ENCODE results near the gene ELP1.
A peak's percentile ranks its signal among the peaks of the same experiment; 100 is the strongest.

Gene ELP1

GRCh38 chr9:108877524-108877923 is 56.4 kb downstream of the ELP1 start:
- DNase-seq: no peak

GRCh38 chr9:108876425-108876824 is 57.5 kb downstream of the ELP1 start:
- DNase-seq: no peak

DNA sequence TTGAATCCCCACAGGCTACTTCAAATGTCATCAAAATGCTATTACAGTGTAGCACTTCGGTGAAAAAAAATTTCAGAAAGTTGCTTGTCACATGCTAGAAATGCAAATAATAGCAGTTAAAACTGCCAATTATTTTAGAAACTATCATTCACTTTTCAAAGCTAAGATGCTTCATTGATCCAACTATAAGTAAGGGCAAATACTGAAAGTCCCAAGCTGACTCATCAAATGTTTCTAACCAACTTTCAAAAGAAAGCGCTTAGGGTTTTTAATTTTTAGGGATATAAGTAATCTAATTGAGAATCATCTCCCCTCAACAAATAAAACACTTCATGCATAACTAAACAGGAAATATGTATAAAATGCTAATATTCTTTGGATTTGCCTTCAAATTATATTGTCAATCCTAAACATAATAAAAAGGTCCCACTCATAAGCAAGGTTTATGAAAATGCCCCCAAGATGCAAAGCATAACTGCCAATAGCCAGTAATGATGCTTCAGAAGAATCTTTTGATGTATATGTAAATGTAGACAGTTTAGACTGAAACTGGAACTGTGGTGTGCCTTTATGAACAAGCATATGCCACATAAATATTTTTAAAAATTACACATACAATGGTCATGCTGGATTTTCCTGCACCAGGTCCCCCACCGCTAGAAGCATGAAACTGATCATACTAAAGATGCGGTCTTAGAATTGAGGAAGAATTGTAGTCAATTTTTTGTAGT is 59.7 kb downstream of the ELP1 start:
- no peak for DNase-seq

DNA sequence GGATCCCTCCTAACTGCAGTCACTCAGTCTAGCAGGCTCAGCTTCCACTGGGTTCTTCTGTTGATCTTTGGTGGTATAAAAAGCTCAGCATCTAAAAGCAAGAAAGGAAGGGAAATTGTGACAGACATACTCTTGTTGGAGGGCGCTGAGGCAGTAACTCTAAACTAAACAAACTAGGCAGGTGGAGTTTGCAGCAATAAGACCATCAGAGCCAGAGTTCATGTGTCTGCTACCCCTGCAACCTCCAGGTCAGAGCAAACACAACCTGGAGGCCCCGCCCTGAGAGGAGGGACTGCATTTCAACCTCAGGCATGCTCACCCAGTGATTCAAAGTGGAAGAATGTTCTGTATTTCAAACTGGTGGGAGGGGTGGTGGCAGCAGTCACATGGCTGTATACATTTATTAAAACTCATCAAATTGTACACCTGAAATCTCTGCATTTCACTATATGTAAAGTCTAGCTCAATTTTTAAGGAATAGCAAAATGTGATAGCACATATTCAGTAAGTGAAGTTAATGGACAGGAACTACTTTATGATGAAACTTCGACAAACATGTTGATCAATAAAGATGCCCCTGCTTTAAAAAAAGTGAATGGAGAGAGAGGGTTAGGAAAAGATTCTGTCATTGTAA is 64.7 kb downstream of the ELP1 start:
- peak in 1 of 2 experiments; percentile 0 for DNase-seq

DNA sequence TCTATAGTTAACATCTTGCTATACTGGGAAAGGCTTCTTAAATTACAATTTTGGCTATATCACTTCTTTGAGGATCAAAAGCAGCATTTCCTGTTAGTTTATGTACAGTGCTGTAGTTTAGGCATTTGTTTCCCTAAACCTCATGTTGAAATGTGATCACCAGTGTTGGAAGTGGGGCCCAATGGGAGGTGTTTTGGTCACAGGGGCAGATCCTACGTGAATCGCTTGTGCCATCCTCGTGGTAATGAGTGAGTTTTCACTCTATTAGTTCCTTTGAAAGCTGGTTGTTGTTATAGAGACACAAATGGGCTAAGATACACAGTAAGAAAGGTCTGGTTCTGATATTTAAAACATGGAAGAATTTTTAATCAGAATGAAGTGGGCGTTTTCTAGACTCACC is 66.1 kb downstream of the ELP1 start:
- no peak for DNase-seq

DNA sequence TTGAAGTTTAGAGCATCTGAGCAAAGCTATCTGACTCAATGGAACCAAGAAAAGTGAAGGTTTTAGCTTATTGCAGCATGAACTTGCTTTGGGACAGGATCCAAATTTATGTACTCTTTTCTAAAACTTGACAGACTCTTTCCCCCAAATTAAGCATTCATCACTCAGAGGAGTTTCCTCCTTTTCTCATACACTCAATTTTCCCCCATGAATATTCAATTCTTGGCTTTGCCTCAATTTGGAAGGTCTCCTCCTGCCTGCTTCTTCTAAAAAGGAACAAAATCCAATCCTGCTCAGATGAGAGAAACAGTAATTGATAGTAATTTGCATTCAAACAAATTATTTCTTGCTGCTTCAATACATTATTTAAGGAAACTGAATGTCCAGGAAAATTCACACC is 66.8 kb downstream of the ELP1 start:
- no peak for DNase-seq

DNA sequence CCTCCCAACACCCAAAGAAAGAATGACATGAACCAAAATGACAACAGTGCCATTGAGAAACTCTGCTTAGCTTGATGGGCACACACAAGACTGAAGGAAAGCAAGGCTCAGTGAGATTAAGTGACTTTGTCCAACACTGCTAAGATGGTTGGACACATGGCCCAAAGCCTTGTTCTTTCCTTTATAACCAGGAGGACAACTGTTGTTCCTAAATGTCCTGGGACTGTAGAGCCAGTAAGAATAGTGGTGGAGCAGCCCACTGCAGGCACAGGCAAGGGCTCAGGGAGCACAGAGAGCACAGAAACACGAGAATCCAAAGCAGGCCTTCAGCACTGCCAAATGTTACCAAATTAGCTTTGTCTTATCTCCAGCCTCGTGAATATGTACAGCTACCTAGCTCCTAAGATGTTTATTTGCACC is 67.9 kb downstream of the ELP1 start:
- no peak for DNase-seq

- no peak for DNase-seq
Measured at GRCh38 chr9:108865037-108865436, 68.9 kb downstream of the ELP1 start.

- DNase-seq: no peak
Measured at GRCh38 chr9:108864446-108864845, 69.5 kb downstream of the ELP1 start.

DNA sequence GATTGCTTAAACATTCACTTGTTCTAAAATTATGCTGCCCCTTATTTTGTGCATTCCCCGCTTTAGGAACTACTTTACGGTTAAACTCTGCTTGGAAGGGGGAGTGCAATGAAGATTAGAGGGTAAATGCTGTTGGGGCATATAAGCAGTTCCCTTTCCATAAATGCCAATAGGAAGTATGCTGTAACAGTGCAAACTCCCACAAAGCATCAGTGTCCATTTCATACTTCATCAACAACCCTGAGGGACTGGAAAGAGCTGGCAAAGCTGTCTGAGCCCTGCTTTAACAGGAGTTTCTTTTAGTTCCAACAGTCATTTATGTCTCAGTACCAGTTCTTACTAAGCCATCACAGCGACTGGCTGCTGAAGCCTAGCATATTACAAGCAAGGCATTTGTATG is 70.0 kb downstream of the ELP1 start:
- no peak for DNase-seq

DNA sequence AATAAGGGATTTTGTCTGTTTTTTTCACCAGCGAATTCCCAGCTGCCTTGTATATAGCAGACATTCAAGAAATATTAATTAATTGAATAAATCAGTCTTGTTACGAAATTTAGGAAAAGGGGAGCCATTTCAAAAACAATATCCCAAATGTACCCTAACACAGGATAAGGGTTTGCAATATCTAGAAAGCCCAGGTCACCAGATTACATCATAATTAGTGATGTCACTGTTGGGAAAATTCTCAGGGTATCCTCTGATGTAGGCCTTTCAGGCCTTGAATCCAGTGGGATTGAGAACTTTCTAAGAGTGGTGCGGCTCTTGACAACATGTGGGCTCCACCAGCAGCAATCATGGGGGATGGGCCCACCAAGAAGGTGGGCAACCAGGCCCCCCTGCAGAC is 71.9 kb downstream of the ELP1 start, which contains the start of gene ACTL7A:
Gene ACTL7A, plus strand, starts transcription at position 270 of the 400 bp plus-strand sequence. Its CDS starts 57 bp downstream, at position 327.
- no peak for DNase-seq

DNA sequence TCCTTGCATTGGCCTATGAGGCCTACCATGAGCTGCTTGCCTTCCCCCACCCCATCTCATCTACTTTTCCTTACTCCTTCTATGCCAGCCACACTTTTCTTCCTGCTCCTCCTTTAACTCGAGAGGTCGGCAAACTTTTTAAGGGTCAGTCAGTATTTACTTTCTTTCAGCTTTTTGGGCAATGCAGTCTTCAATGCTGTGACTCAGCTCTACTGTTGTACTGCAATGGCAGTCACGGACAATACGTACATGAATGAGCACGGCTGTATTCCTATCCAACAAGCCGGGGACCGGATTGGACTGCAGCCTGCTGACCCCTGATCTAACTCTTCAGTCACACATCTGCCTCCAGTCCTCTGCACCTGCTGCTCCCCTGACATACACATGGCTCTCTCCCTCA is 72.5 kb downstream of the ELP1 start:
- no peak for DNase-seq

DNA sequence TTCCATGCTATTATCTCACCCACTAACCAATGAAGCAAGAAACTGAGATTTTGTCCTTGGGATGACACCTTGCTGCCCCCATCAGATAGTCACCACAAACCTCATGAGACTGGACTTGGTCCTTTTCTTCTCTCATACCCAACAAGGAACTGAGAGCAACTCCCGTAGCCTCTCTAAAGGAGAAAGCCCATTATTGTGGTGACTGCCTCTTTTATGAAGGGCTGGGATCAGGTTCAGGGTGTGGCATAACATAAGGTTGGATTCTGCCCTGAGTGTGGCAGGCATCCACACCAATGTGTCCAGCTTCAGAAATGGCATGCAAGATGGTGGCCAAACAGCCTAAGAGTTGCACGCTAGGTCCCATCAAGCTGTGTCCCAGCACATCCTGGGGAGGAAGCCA is 73.2 kb downstream of the ELP1 start:
- DNase-seq: no peak

DNA sequence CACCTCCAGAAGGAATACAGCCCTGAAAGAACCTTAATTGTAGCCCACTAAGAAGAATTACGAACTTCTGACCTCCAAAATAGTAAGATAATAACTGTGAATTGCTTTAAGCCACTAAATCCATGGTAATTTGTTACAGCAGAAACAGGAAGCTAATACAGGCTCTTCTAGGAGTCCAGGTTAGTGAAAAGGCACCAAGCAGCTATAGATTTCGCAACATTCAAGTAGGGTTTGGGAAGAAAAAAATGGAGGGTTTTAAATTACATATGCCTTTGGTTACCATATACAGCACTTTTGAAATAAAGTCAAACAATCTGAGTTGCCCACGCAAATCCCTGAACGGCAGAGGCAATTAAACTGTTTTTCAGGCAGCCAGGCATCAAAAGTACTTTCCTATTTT is 73.6 kb downstream of the ELP1 start:
- DNase-seq: no peak

GRCh38 chr9:108859459-108860114 is 74.3 kb downstream of the ELP1 start:
- no peak for DNase-seq

DNA sequence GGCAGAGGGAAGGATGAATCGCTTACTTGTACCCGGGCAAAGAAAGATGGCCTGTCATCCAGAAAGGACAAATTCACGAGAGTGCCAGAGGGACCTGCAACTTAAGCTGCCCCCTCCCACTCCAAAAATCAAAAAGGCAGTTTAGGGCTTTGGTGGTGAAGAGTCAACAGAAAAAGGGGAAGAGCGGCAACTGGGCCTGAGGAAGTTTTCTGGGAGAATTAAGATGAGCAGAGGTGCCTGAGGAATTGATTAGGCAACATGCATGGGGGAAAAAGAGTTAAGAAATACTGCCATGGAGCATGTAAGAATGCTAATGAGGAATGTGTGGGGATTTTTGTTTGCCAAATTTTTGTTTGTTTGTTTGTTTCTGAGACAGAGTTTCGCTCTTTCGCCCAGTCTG is 76.4 kb downstream of the ELP1 start:
- no peak for DNase-seq

- no peak for DNase-seq
Measured at GRCh38 chr9:108855888-108856287, 78.0 kb downstream of the ELP1 start, which contains the start of gene ACTL7B. Gene ACTL7B (minus strand): TSS chr9:108855986. CDS start chr9:108855930, 56 bp downstream.

DNA sequence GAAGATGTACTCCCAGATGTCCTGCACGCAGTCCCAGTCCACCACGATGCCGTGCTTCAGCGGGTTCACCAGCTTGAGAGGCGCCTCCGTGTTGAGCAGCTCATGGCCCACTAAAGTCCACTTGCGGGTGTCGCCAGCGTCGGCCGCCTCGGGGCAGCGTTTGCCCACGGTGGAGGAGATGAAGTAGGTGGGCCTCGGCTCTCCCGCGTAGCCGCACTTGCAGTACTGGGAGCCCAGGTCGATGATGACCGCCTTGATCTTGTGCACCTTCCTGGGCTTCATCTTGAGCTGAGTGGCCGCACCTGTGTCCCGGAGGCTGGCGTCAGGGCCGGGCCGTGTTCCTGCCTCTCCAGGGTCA is 78.4 kb downstream of the ELP1 start:
- no peak for DNase-seq

GRCh38 chr9:108854641-108855528 is 79.0 kb downstream of the ELP1 start:
- no peak for DNase-seq

GRCh38 chr9:108854094-108854493 is 79.8 kb downstream of the ELP1 start:
- DNase-seq: no peak

DNA sequence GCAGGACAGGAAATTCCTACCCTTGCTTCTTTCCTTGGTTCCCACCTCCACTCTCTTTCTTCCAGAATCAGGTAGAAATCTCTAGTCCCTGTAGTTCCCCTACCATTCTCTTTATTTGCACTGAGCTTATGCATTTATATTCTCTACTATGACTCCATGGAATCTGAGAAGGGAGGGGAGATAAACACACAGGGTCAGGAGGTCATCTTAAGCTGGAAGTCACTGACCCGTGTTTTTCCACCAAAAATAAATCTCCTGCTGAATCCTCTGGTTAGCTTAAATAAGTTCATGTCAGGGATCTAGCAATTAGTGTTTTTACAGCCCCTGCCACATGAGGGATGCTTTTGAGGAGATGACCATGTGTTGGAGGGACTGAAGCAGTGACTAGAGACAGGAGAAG is 81.8 kb downstream of the ELP1 start:
- no peak for DNase-seq

DNA sequence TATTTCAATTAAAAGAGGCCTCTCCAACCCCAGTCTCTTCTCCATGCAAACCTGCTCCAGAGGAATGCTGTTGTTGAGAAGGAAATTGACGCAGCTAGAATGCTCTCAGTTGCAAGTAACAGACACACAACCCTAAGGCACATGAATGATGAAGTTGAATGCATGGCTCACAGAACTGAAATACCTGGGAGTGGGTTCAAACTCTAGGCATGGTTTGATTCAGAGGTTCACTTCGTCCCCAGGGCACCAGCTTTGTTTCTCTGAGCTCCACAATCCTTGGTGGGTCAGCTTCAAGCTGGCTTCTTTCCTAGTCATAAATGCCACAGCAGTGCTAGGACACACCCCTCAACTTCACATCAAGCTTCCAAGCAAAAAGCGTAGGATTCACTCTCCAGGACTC is 82.8 kb downstream of the ELP1 start:
- DNase-seq: no peak

DNA sequence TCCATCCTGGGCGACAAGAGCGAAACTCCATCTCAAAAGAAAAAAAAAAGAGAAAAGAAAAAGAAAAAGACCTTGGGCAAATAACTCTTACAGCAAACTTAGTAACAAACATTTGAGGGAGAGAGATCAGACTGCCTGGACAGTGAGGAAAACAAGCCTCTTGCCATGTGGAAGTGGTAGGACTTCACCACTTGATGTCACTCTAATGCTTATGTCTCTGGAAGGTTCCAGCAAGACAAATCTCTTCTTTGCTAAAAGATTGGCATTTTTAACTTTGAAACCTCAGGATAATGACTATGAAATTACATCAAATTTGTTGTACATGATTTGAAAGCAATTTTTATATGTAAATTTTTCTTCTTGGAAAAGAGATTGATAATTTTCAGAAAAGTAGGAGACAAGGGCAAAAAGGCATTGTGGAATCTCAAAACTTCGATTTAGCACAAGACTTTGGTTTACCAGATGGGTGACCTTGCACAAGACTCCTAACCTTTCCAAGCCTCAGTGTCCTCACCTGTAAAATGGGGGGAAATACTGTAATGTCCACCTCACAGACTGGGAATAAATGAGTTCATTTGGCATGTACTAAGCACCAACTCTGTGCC is 83.5 kb downstream of the ELP1 start:
- no peak for DNase-seq
